ENCODE measurements around the gene VASN.

The VASN gene

GRCh38 chr16:4327386-4328045 lies 44.1 kb upstream of the VASN start:
- peaks cover 22% of the 10 kb centered on the region for H3K4me1 ChIP-seq (ENCODE audit: insufficient read depth, insufficient read length)
- peaks cover 5% of the 10 kb centered on the region for H3K36me3 ChIP-seq (ENCODE audit: insufficient read depth, insufficient read length, low read length)
- H3K9me3 ChIP-seq (ENCODE audit: insufficient read depth, low read length): no peaks in the 10 kb centered on the region
- peak overlapping the region; percentile 83 for H3K9ac ChIP-seq (ENCODE audit: insufficient read length, low read depth)
- no peak for DNase-seq (ENCODE audit: low read depth, low spot score)
- no peaks in the 10 kb centered on the region for H3K27me3 ChIP-seq (ENCODE audit: insufficient read depth, insufficient read length)
- H3K4me3 ChIP-seq (ENCODE audit: insufficient read length, low read depth): peak overlapping the region; percentile 58
- TF ChIP-seq YY1 (IDR thresholded peaks at IDR 0.05; ENCODE audit: insufficient read depth, insufficient read length) (no peak), ZNF274 (IDR thresholded peaks at IDR 0.05; ENCODE audit: low read depth, low read length) (no peak), SUZ12 (IDR thresholded peaks at IDR 0.05; ENCODE audit: extremely low read depth, insufficient read depth, insufficient read length) (no peak)

- peak overlapping the region; percentile 58 for H3K4me3 ChIP-seq (ENCODE audit: insufficient read length, low read depth)
- no peaks in the 10 kb centered on the region for H3K9me3 ChIP-seq (ENCODE audit: insufficient read depth, low read length)
- DNase-seq (ENCODE audit: low read depth, low spot score): no peak
- H3K27me3 ChIP-seq (ENCODE audit: insufficient read depth, insufficient read length): no peaks in the 10 kb centered on the region
- H3K4me1 ChIP-seq (ENCODE audit: insufficient read depth, insufficient read length): peaks cover 22% of the 10 kb centered on the region
- peak overlapping the region; percentile 83 for H3K9ac ChIP-seq (ENCODE audit: insufficient read length, low read depth)
- TF ChIP-seq ZNF274 (IDR thresholded peaks at IDR 0.05; ENCODE audit: low read depth, low read length) (no peak), SUZ12 (IDR thresholded peaks at IDR 0.05; ENCODE audit: extremely low read depth, insufficient read depth, insufficient read length) (no peak), YY1 (IDR thresholded peaks at IDR 0.05; ENCODE audit: insufficient read depth, insufficient read length) (no peak)
- H3K36me3 ChIP-seq (ENCODE audit: insufficient read depth, insufficient read length, low read length): peaks cover 12% of the 10 kb centered on the region
Observed at GRCh38 chr16:4328046-4328781, 43.4 kb upstream of the VASN start.

- no peaks in the 10 kb centered on the region for H3K27me3 ChIP-seq (ENCODE audit: insufficient read depth, insufficient read length)
- TF ChIP-seq ZNF274 (IDR thresholded peaks at IDR 0.05; ENCODE audit: low read depth, low read length) (no peak), YY1 (IDR thresholded peaks at IDR 0.05; ENCODE audit: insufficient read depth, insufficient read length) (no peak), SUZ12 (IDR thresholded peaks at IDR 0.05; ENCODE audit: extremely low read depth, insufficient read depth, insufficient read length) (no peak)
- peaks cover 18% of the 10 kb centered on the region for H3K36me3 ChIP-seq (ENCODE audit: insufficient read depth, insufficient read length, low read length)
- DNase-seq (ENCODE audit: low read depth, low spot score): no peak
- peak overlapping the region; percentile 83 for H3K9ac ChIP-seq (ENCODE audit: insufficient read length, low read depth)
- H3K4me1 ChIP-seq (ENCODE audit: insufficient read depth, insufficient read length): peaks cover 17% of the 10 kb centered on the region
- H3K4me3 ChIP-seq (ENCODE audit: insufficient read length, low read depth): no peak overlapping the region
- H3K9me3 ChIP-seq (ENCODE audit: insufficient read depth, low read length): no peaks in the 10 kb centered on the region
Observed at GRCh38 chr16:4328782-4329775, 42.6 kb upstream of the VASN start.

- Histone ChIP-seq H3K27me3 (ENCODE audit: insufficient read depth, insufficient read length) (no peaks in the 10 kb centered on the region), H3K36me3 (ENCODE audit: insufficient read depth, insufficient read length, low read length) (peaks cover 28% of the 10 kb centered on the region), H3K4me3 (ENCODE audit: insufficient read length, low read depth) (no peak overlapping the region), H3K9me3 (ENCODE audit: insufficient read depth, low read length) (no peaks in the 10 kb centered on the region), H3K4me1 (ENCODE audit: insufficient read depth, insufficient read length) (peaks cover 14% of the 10 kb centered on the region), H3K9ac (ENCODE audit: insufficient read length, low read depth) (no peak overlapping the region)
- TF ChIP-seq ZNF274 (IDR thresholded peaks at IDR 0.05; ENCODE audit: low read depth, low read length) (no peak), YY1 (IDR thresholded peaks at IDR 0.05; ENCODE audit: insufficient read depth, insufficient read length) (no peak), SUZ12 (IDR thresholded peaks at IDR 0.05; ENCODE audit: extremely low read depth, insufficient read depth, insufficient read length) (no peak)
- DNase-seq (ENCODE audit: low read depth, low spot score): no peak
Observed at GRCh38 chr16:4330277-4330874, 41.3 kb upstream of the VASN start.

- H3K4me1 ChIP-seq (ENCODE audit: insufficient read depth, insufficient read length): peaks cover 10% of the 10 kb centered on the region
- no peaks in the 10 kb centered on the region for H3K27me3 ChIP-seq (ENCODE audit: insufficient read depth, insufficient read length)
- TF ChIP-seq YY1 (IDR thresholded peaks at IDR 0.05; ENCODE audit: insufficient read depth, insufficient read length) (no peak), SUZ12 (IDR thresholded peaks at IDR 0.05; ENCODE audit: extremely low read depth, insufficient read depth, insufficient read length) (no peak), ZNF274 (IDR thresholded peaks at IDR 0.05; ENCODE audit: low read depth, low read length) (no peak)
- peaks cover 44% of the 10 kb centered on the region for H3K36me3 ChIP-seq (ENCODE audit: insufficient read depth, insufficient read length, low read length)
- no peak overlapping the region for H3K4me3 ChIP-seq (ENCODE audit: insufficient read length, low read depth)
- H3K9me3 ChIP-seq (ENCODE audit: insufficient read depth, low read length): no peaks in the 10 kb centered on the region
- DNase-seq (ENCODE audit: low read depth, low spot score): no peak
- no peak overlapping the region for H3K9ac ChIP-seq (ENCODE audit: insufficient read length, low read depth)
Observed at GRCh38 chr16:4332083-4332482, 39.6 kb upstream of the VASN start.

GRCh38 chr16:4332623-4333307 lies 38.9 kb upstream of the VASN start:
- Histone ChIP-seq H3K9ac (ENCODE audit: insufficient read length, low read depth) (no peak overlapping the region), H3K36me3 (ENCODE audit: insufficient read depth, insufficient read length, low read length) (peaks cover 51% of the 10 kb centered on the region), H3K9me3 (ENCODE audit: insufficient read depth, low read length) (no peaks in the 10 kb centered on the region), H3K27me3 (ENCODE audit: insufficient read depth, insufficient read length) (no peaks in the 10 kb centered on the region), H3K4me1 (ENCODE audit: insufficient read depth, insufficient read length) (peaks cover 10% of the 10 kb centered on the region), H3K4me3 (ENCODE audit: insufficient read length, low read depth) (no peak overlapping the region)
- no peak for DNase-seq (ENCODE audit: low read depth, low spot score)
- TF ChIP-seq ZNF274 (IDR thresholded peaks at IDR 0.05; ENCODE audit: low read depth, low read length) (no peak), SUZ12 (IDR thresholded peaks at IDR 0.05; ENCODE audit: extremely low read depth, insufficient read depth, insufficient read length) (no peak), YY1 (IDR thresholded peaks at IDR 0.05; ENCODE audit: insufficient read depth, insufficient read length) (no peak)
